H1 (cell line): ENCODE results near the gene BTNL2. TPM values are rescaled to one million over a fixed set of nuclear protein-coding genes. Genes with fewer than 3 reads are reported as not detected.

Experiments
- CTCF ChIA-PET: fragments of 300-600 bp; sonication (Branson Sonifier 250); formaldehyde crosslinking; loops from one replicate; lab custom pipeline; 2021; ENCODE audit not compliant: partially characterized antibody; lab: Charles Lee
- POLR2A ChIA-PET: fragments of 300-600 bp; sonication (Branson Sonifier 250); formaldehyde crosslinking; loops from one replicate; lab custom pipeline; 2021; ENCODE audit warnings: inconsistent platforms; ENCODE audit not compliant: partially characterized antibody; lab: Charles Lee
- DNase-seq, 2 experiments: peaks; one replicate each; pipeline versions ENCODE4 v3.0.0 to v3.0.0-alpha.2; 2010 to 2022; ENCODE audit warnings: low spot score in 2 of 2, low read depth in 1 of 2, mixed read lengths in 1 of 2
- FAIRE-seq: peaks from 2 replicates; lab custom pipeline; 2011; peaks lifted over from hg19 to GRCh38; lab: Jason Lieb, UNC
- H2AFZ ChIP-seq: 2 replicates; pipeline ENCODE4 v1.8.1; 2012; ENCODE audit warnings: low read length, inconsistent platforms
- H2AK5ac ChIP-seq: 2 replicates; pipeline ENCODE4 v1.6.1; 2013; ENCODE audit warnings: low read depth, low read length
- H2BK120ac ChIP-seq: replicated peaks from 2 replicates; pipeline ENCODE3; 2013; ENCODE audit warnings: low read depth, low read length, inconsistent platforms
- H2BK12ac ChIP-seq: 2 replicates; pipeline ENCODE4 v1.6.1; 2013; ENCODE audit warnings: low read depth, low read length
- H2BK15ac ChIP-seq: 2 replicates; pipeline ENCODE4 v1.6.1; 2013; ENCODE audit warnings: low read length
- H2BK20ac ChIP-seq: 2 replicates; pipeline ENCODE4 v1.6.1; 2013; ENCODE audit warnings: low read length
- H2BK5ac ChIP-seq: 2 replicates; pipeline ENCODE4 v1.6.1; 2013; ENCODE audit warnings: low read depth, low read length
- H3K14ac ChIP-seq: 2 replicates; pipeline ENCODE4 v1.6.1; 2013; ENCODE audit warnings: inconsistent platforms; ENCODE audit not compliant: insufficient read length
- H3K18ac ChIP-seq: 2 replicates; pipeline ENCODE4 v1.6.1; 2013; ENCODE audit warnings: low read length; ENCODE audit errors: extremely low read depth
- H3K23ac ChIP-seq: 2 replicates; pipeline ENCODE4 v1.6.1; 2013; ENCODE audit warnings: inconsistent platforms; ENCODE audit not compliant: insufficient read length
- H3K23me2 ChIP-seq: 2 replicates; pipeline ENCODE4 v1.6.1; 2013; ENCODE audit warnings: low read depth, low read length
- H3K27ac ChIP-seq: 2 replicates; pipeline ENCODE4 v1.6.1; 2011; ENCODE audit warnings: low read depth, low read length, inconsistent platforms
- H3K27me3 ChIP-seq, 4 experiments: replicated peaks in 1 of 4; 1 replicate in 1 of 4; 2 replicates in 3 of 4; pipeline versions ENCODE4 v1.6.1 to v1.8.1; 2011 to 2013; ENCODE audit warnings: low read length in 3 of 4, mild to moderate bottlenecking in 3 of 4, inconsistent platforms in 2 of 4, mixed read lengths in 2 of 4, moderate library complexity in 1 of 4; ENCODE audit not compliant: control insufficient read depth in 3 of 4, insufficient read depth in 3 of 4; ENCODE audit errors: extremely low read depth in 1 of 4
- H3K36me3 ChIP-seq, 4 experiments: 2 replicates each; pipeline versions ENCODE4 v1.6.1 to v1.8.1; 2011 to 2013; ENCODE audit warnings: mild to moderate bottlenecking in 4 of 4, low read length in 3 of 4, moderate library complexity in 2 of 4, control low read depth in 1 of 4, inconsistent platforms in 1 of 4; ENCODE audit not compliant: insufficient read depth in 4 of 4, control insufficient read depth in 2 of 4
- H3K4ac ChIP-seq: replicated peaks from 2 replicates; pipeline ENCODE3; 2013; ENCODE audit warnings: low read length, low read depth, mixed read lengths, inconsistent platforms; ENCODE audit not compliant: insufficient read length
- H3K4me1 ChIP-seq, 4 experiments: replicated peaks in 1 of 4; 1 replicate in 1 of 4; 2 replicates in 3 of 4; pipeline versions ENCODE4 v1.6.1 to v1.8.1; 2011 to 2013; ENCODE audit warnings: low read length in 3 of 4, inconsistent platforms in 2 of 4, mixed read lengths in 1 of 4; ENCODE audit not compliant: insufficient read depth in 4 of 4, control insufficient read depth in 3 of 4
- H3K4me2 ChIP-seq, 2 experiments: 2 replicates each; pipeline versions ENCODE4 v1.6.1 to v1.8.1; 2011 to 2013; ENCODE audit warnings: low read depth in 2 of 2, low read length in 2 of 2, control low read depth in 1 of 2, inconsistent platforms in 1 of 2, mild to moderate bottlenecking in 1 of 2; ENCODE audit not compliant: insufficient read depth in 1 of 2
- H3K4me3 ChIP-seq, 4 experiments: fragments of 200-600, 300-600 bp in 1 of 4; sonication (generic), shearing (Covaris generic), sonication (Bioruptor Twin) in 1 of 4; 2 replicates each; pipeline versions ENCODE4 v1.5.1 to v1.8.1; 2011 to 2016; ENCODE audit warnings: low read length in 4 of 4, low read depth in 3 of 4, control low read depth in 2 of 4, inconsistent platforms in 2 of 4, mild to moderate bottlenecking in 2 of 4, mixed read lengths in 1 of 4, moderate library complexity in 1 of 4; ENCODE audit not compliant: insufficient read depth in 2 of 4; ENCODE audit errors: extremely low read depth in 1 of 4
- H3K56ac ChIP-seq: replicated peaks from 2 replicates; pipeline ENCODE3; 2013; ENCODE audit warnings: low read depth, mild to moderate bottlenecking, mixed read lengths, low read length, inconsistent platforms; ENCODE audit not compliant: insufficient read length
- H3K79me1 ChIP-seq: 2 replicates; pipeline ENCODE4 v1.6.1; 2013; ENCODE audit warnings: low read depth, low read length, control low read depth
- H3K79me2 ChIP-seq, 2 experiments: 2 replicates each; pipeline versions ENCODE4 v1.6.1 to v1.8.1; 2012 to 2013; ENCODE audit warnings: low read length in 2 of 2, mild to moderate bottlenecking in 2 of 2, inconsistent platforms in 1 of 2; ENCODE audit not compliant: insufficient read depth in 2 of 2, control insufficient read depth in 1 of 2
- H3K9ac ChIP-seq, 4 experiments: replicated peaks in 1 of 4; 1 replicate in 1 of 4; 2 replicates in 3 of 4; pipeline versions ENCODE4 v1.6.1 to v1.8.1; 2011 to 2013; ENCODE audit warnings: low read depth in 3 of 4, low read length in 3 of 4, control low read depth in 2 of 4, mild to moderate bottlenecking in 2 of 4, moderate library complexity in 2 of 4, inconsistent platforms in 1 of 4; ENCODE audit errors: extremely low read depth in 1 of 4
- H3K9me3 ChIP-seq, 2 experiments: 2 replicates each; pipeline versions ENCODE4 v1.6.1 to v1.8.1; 2012 to 2013; ENCODE audit warnings: mild to moderate bottlenecking in 2 of 2, moderate library complexity in 2 of 2, control low read depth in 1 of 2, inconsistent platforms in 1 of 2, low read depth in 1 of 2, low read length in 1 of 2, mixed read lengths in 1 of 2; ENCODE audit not compliant: insufficient read depth in 2 of 2
- H4K20me1 ChIP-seq, 2 experiments: replicated peaks in 1 of 2; 2 replicates each; pipeline versions ENCODE3 to v1.8.1; 2011 to 2013; ENCODE audit warnings: inconsistent platforms in 2 of 2, low read length in 2 of 2, mild to moderate bottlenecking in 1 of 2; ENCODE audit not compliant: insufficient read depth in 2 of 2, control insufficient read depth in 1 of 2
- H4K5ac ChIP-seq: 2 replicates; pipeline ENCODE4 v1.6.1; 2013; ENCODE audit warnings: low read length, low read depth, mixed read lengths, inconsistent platforms; ENCODE audit not compliant: insufficient read length
- H4K8ac ChIP-seq: 2 replicates; pipeline ENCODE4 v1.8.0; 2013; ENCODE audit warnings: mild to moderate bottlenecking, moderate library complexity, low read length, inconsistent platforms; ENCODE audit not compliant: insufficient read depth; ENCODE audit errors: extremely low read depth
- H4K91ac ChIP-seq: replicated peaks from 2 replicates; pipeline ENCODE3; 2013; ENCODE audit warnings: low read length, mixed read lengths, inconsistent platforms; ENCODE audit not compliant: insufficient read length
- SP4 ChIP-seq: IDR thresholded peaks from 2 replicates; pipeline ENCODE4 v1.6.1; 2012; ENCODE audit warnings: low read length, inconsistent platforms
- YY1 ChIP-seq: IDR thresholded peaks from 2 replicates; pipeline ENCODE4 v1.6.1; 2011; ENCODE audit warnings: low read depth, mild to moderate bottlenecking, low read length
- whole genome bisulfite sequencing, 2 experiments: shearing (Covaris generic) in 1 of 2; methylation state at CpG; one replicate each; pipeline versions ENCODE4 v1.1.6 to v1.1.7; 2013 to 2015; ENCODE audit warnings: low lambda C conversion rate in 2 of 2, mixed read lengths in 2 of 2, inconsistent platforms in 1 of 2, low coverage in 1 of 2, missing lambda C conversion rate in 1 of 2; ENCODE audit not compliant: insufficient replicate concordance in 2 of 2, insufficient coverage in 1 of 2, insufficient read length in 1 of 2; ENCODE audit errors: extremely low coverage in 1 of 2, missing lambda C conversion rate in 1 of 2; 5-methylcytosine and 5-hydroxymethylcytosine counted together
- polyA plus RNA-seq, 7 experiments: library from polyadenylated mRNA; depleted of rRNA in 3 of 7; stranded (reverse) in 5 of 7; unstranded in 2 of 7; fragments of >200 nt in 5 of 7; fragments of 200-250 nt in 2 of 7; gene quantifications; 1 replicate in 5 of 7; 2 replicates in 1 of 7; 4 replicates in 1 of 7; pipeline versions ENCODE4 v1.2.1 to v1.2.3, GENCODE V29; 2011 to 2013; ENCODE audit warnings: missing spikeins in 2 of 7, mixed read lengths in 2 of 7
- total RNA-seq: library from RNA; stranded (reverse); fragmentation: NEBNext Ultra II Directional; extraction: Animal tissue kit (Norgen Biotek cat#: 25700); gene quantifications from 2 replicates; pipeline ENCODE4 v1.2.1, GENCODE V29; 2021

The BTNL2 gene
- total and polyA plus RNA-seq, 2 of the 8 experiments (the other 6 are each of a cell fraction or from before 2014, with no cell fraction given), result not detected

DNA sequence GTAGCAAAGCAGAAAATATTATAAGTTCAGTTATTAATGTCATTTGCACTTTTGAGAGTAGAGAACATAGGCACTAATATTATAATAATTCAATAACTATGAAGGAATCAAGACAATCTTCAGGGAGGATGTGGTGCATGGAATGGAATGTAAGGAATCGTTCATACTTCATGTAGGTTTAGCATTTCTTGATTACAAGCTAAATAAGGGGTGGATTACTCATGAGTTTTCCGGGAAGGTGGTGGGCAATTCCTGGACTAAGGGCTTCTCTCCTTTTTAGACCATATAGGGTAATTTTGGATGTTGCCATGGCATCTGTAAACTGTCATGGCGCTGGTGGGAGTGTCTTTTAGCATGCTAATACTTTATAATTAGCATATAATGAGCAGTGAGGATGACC is 9.1 kb upstream of the BTNL2 start:
- Histone ChIP-seq H2BK12ac (no peak overlapping the region), H3K14ac (no peak overlapping the region), H3K9me3 (no peaks in the 10 kb centered on the region), H4K20me1 (peaks cover 0 to 1% of the 10 kb centered on the region in 2 experiments), H3K27ac (no peak overlapping the region), H3K23me2 (no peaks in the 10 kb centered on the region), H3K4me1 (no peaks in the 10 kb centered on the region), H2BK20ac (no peak overlapping the region), H3K23ac (no peak overlapping the region), H2BK15ac (no peak overlapping the region), H3K79me1 (no peaks in the 10 kb centered on the region), H3K36me3 (no peaks in the 10 kb centered on the region), H3K79me2 (no peaks in the 10 kb centered on the region), H3K27me3 (peaks cover 0 to 12% (median 1%) of the 10 kb centered on the region in 4 experiments; a peak in 1 of 7 replicates), H4K5ac (no peak overlapping the region), H2BK120ac (no peak overlapping the region), H2AK5ac (no peak overlapping the region), H3K4me2 (peak overlapping the region; percentile 45 to 61; a peak in 2 of 4 replicates), H3K56ac (no peak overlapping the region), H3K4ac (no peak overlapping the region), H4K91ac (no peak overlapping the region), H3K4me3 (peak overlapping the region in 1 of 4 experiments; percentile 56; a peak in 1 of 8 replicates), H2BK5ac (no peak overlapping the region), H3K9ac (no peak overlapping the region), H2AFZ (peak overlapping the region; percentile 78), H4K8ac (no peak overlapping the region), H3K18ac (no peak overlapping the region)
- DNase-seq (no peak), FAIRE-seq (no peak)
- ChIA-PET CTCF (interaction anchor here (0.7 to 5.7 kb wide), 11 partner anchors 9 to 375 kb away, joined by 3 to 54 read pairs (median 6); no protein-coding TSS in a partner anchor), POLR2A (interaction anchor here (1.9 kb wide), 1 partner anchor 284 kb away, joined by 5 read pairs; no protein-coding TSS in a partner anchor)
- TF ChIP-seq YY1 (0 out of 2 replicates have a peak, but pooled peaks have one; percentile 48), SP4 (no peak)
- WGBS, 2 experiments, result 94% methylated on average over 3 of the region's 3 CpGs; no CpG with 5 or more reads in 1 of the 2 experiments
